GM18873 (cell line): ENCODE data around the gene MSH6.

Experiments
- ATAC-seq: cut with Tn5 transposase; IDR thresholded peaks from one replicate; pipeline ENCODE4 v1.9.1; 2021; ENCODE audit warnings: mild to moderate bottlenecking, moderate library complexity, moderate number of reproducible peaks; ENCODE audit not compliant: unreplicated experiment, low FRiP score

Gene MSH6

GRCh38 chr2:47782671-47783485 lies at the start of gene MSH6:
Gene MSH6 (plus strand): TSS chr2:47783145. CDS start chr2:47783234, 89 bp downstream.
- ATAC-seq: peak; percentile 79

GRCh38 chr2:47735136-47735869 lies 47.6 kb upstream of the MSH6 start:
- no peak for ATAC-seq

- ATAC-seq: no peak
Observed at GRCh38 chr2:47735912-47736311, 47.0 kb upstream of the MSH6 start.

- ATAC-seq: no peak
Observed at GRCh38 chr2:47737191-47737975, 45.6 kb upstream of the MSH6 start.

GRCh38 chr2:47738331-47738730 lies 44.6 kb upstream of the MSH6 start:
- ATAC-seq: no peak

GRCh38 chr2:47741101-47741500 lies 41.8 kb upstream of the MSH6 start:
- ATAC-seq: no peak

GRCh38 chr2:47741637-47742036 lies 41.3 kb upstream of the MSH6 start:
- ATAC-seq: no peak

- no peak for ATAC-seq
Observed at GRCh38 chr2:47744074-47744473, 38.9 kb upstream of the MSH6 start.

- ATAC-seq: no peak
Observed at GRCh38 chr2:47747878-47748277, 35.1 kb upstream of the MSH6 start.

- ATAC-seq: no peak
Observed at GRCh38 chr2:47751856-47752414, 31.0 kb upstream of the MSH6 start.

- ATAC-seq: no peak
Observed at GRCh38 chr2:47767497-47767844, 15.5 kb upstream of the MSH6 start.

GRCh38 chr2:47767880-47768609 lies 14.9 kb upstream of the MSH6 start:
- no peak for ATAC-seq

GRCh38 chr2:47769318-47769717 lies 13.6 kb upstream of the MSH6 start:
- no peak for ATAC-seq

GRCh38 chr2:47771211-47771610 lies 11.7 kb upstream of the MSH6 start:
- ATAC-seq: no peak

- ATAC-seq: no peak
Observed at GRCh38 chr2:47772343-47772742, 10.6 kb upstream of the MSH6 start.

GRCh38 chr2:47774567-47774966 lies 8.4 kb upstream of the MSH6 start:
- ATAC-seq: no peak

GRCh38 chr2:47777277-47777937 lies 5.5 kb upstream of the MSH6 start:
- ATAC-seq: no peak

- ATAC-seq: no peak
Observed at GRCh38 chr2:47778698-47779425, 4.1 kb upstream of the MSH6 start.

GRCh38 chr2:47779426-47779790 lies 3.5 kb upstream of the MSH6 start:
- ATAC-seq: no peak
